Measurements from ENCODE around the gene CNNM1. TPM values are rescaled to one million over a fixed set of nuclear protein-coding genes. Genes with fewer than 3 reads are reported as not detected.

The CNNM1 gene
- total and polyA plus RNA-seq, 2 donors (not counting 1 experiment from before 2014, with no cell fraction given), result not detected

GRCh38 chr10:99343262-99343661 is 14.1 kb downstream of the CNNM1 start:
- ATAC-seq (ENCODE audit: low read depth) (no peak), DNase-seq (no peak)
- no peak overlapping the region for H3K27ac ChIP-seq (ENCODE audit: low read length in 2 of 2)
- H3K36me3 ChIP-seq (replicated peaks in 1 of 2; ENCODE audit: control extremely low read depth in 1 of 2, control insufficient read depth in 1 of 2, extremely low read depth in 1 of 2, insufficient read depth in 2 of 2, low read length in 1 of 2), result no peaks in the 10 kb centered on the region
- no peaks in the 10 kb centered on the region for H3K79me2 ChIP-seq (ENCODE audit: control insufficient read depth, insufficient read depth, low read length)
- H4K20me1 ChIP-seq (ENCODE audit: control insufficient read depth, insufficient read depth, low read length, poor library complexity, severe bottlenecking), result no peaks in the 10 kb centered on the region
- Mint-ChIP-seq H3K27ac (no peak overlapping the region), H3K4me1 (no peaks in the 10 kb centered on the region), H3K9me3 (ENCODE audit: insufficient read depth) (no peaks in the 10 kb centered on the region), H3K4me3 (no peak overlapping the region), H3K27me3 (peaks cover 17% of the 10 kb centered on the region)
- H3K4me3 ChIP-seq (ENCODE audit: control extremely low read depth in 1 of 5, extremely low read depth in 1 of 5, insufficient read depth in 1 of 5, low read depth in 2 of 5, low read length in 4 of 5), result no peak overlapping the region
- ChIA-PET CTCF (no interaction called here), POLR2A (no interaction called here)
- peaks cover 0 to 3% (median 0%) of the 10 kb centered on the region in 4 experiments for H3K27me3 ChIP-seq (replicated peaks in 1 of 4; ENCODE audit: control extremely low read depth in 1 of 4, control insufficient read depth in 3 of 4, insufficient read depth in 4 of 4, low read length in 3 of 4)
- no peaks in the 10 kb centered on the region for H3K4me1 ChIP-seq (ENCODE audit: control insufficient read depth in 2 of 2, insufficient read depth in 2 of 2, low read length in 2 of 2)
- no peak overlapping the region for H3K9ac ChIP-seq (ENCODE audit: low read length)
- WGBS (ENCODE audit: insufficient coverage), result 92% methylated on average over 2 of the region's 5 CpGs
- no peaks in the 10 kb centered on the region for H3K9me3 ChIP-seq (ENCODE audit: control extremely low read depth in 1 of 3, control insufficient read depth in 2 of 3, insufficient read depth in 1 of 3, low read length in 2 of 3)
- TF ChIP-seq EZH2 (IDR thresholded peaks at IDR 0.05; ENCODE audit: borderline replicate concordance, insufficient read depth, low read depth, low read length, poor library complexity, severe bottlenecking), result no peak
- TF ChIP-seq, protein P1, sequence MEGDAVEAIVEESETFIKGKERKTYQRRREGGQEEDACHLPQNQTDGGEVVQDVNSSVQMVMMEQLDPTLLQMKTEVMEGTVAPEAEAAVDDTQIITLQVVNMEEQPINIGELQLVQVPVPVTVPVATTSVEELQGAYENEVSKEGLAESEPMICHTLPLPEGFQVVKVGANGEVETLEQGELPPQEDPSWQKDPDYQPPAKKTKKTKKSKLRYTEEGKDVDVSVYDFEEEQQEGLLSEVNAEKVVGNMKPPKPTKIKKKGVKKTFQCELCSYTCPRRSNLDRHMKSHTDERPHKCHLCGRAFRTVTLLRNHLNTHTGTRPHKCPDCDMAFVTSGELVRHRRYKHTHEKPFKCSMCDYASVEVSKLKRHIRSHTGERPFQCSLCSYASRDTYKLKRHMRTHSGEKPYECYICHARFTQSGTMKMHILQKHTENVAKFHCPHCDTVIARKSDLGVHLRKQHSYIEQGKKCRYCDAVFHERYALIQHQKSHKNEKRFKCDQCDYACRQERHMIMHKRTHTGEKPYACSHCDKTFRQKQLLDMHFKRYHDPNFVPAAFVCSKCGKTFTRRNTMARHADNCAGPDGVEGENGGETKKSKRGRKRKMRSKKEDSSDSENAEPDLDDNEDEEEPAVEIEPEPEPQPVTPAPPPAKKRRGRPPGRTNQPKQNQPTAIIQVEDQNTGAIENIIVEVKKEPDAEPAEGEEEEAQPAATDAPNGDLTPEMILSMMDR (IDR thresholded peaks at IDR 0.05), result no peak
- no peak overlapping the region for H2AFZ ChIP-seq (ENCODE audit: insufficient read depth, low read depth, low read length, poor library complexity, severe bottlenecking)
- intact Hi-C loops (cut with micrococcal nuclease), result no loop called here
- H3K4me2 ChIP-seq (replicated peaks; ENCODE audit: low read depth, low read length, poor library complexity, severe bottlenecking), result no peak overlapping the region

DNA sequence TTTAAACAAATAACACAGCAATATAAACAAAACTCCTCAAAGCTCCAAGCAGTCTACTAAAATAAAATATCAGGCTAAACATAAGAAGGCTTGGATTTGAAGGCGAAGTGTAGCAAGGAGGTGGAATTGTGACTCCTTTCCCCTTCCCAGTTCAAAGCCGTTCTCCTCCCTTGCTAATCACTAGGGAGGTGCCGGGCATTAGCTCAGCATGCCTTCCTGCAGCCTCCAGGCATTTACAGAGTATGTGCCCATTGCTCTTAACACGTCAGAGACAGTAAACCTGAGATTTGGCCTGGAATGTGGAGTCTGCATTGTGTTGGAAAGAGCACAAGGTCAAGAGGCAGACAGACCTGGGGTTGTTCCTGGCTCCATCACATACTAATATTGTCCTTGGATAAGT is 15.6 kb downstream of the CNNM1 start:
- Mint-ChIP-seq H3K4me1 (no peaks in the 10 kb centered on the region), H3K4me3 (no peak overlapping the region), H3K27ac (no peak overlapping the region), H3K27me3 (peaks cover 20% of the 10 kb centered on the region), H3K9me3 (ENCODE audit: insufficient read depth) (no peaks in the 10 kb centered on the region)
- no peak for TF ChIP-seq EZH2 (IDR thresholded peaks at IDR 0.05; ENCODE audit: borderline replicate concordance, insufficient read depth, low read depth, low read length, poor library complexity, severe bottlenecking)
- TF ChIP-seq, protein P1 (IDR thresholded peaks at IDR 0.05), result no peak
- Histone ChIP-seq H3K4me1 (ENCODE audit: control insufficient read depth in 2 of 2, insufficient read depth in 2 of 2, low read length in 2 of 2) (no peaks in the 10 kb centered on the region), H3K27ac (ENCODE audit: low read length in 2 of 2) (no peak overlapping the region), H4K20me1 (ENCODE audit: control insufficient read depth, insufficient read depth, low read length, poor library complexity, severe bottlenecking) (no peaks in the 10 kb centered on the region), H3K27me3 (replicated peaks in 1 of 4; ENCODE audit: control extremely low read depth in 1 of 4, control insufficient read depth in 3 of 4, insufficient read depth in 4 of 4, low read length in 3 of 4) (peaks cover 0 to 3% (median 0%) of the 10 kb centered on the region in 4 experiments), H3K4me2 (replicated peaks; ENCODE audit: low read depth, low read length, poor library complexity, severe bottlenecking) (no peak overlapping the region), H3K79me2 (ENCODE audit: control insufficient read depth, insufficient read depth, low read length) (no peaks in the 10 kb centered on the region), H2AFZ (ENCODE audit: insufficient read depth, low read depth, low read length, poor library complexity, severe bottlenecking) (no peak overlapping the region), H3K9me3 (ENCODE audit: control extremely low read depth in 1 of 3, control insufficient read depth in 2 of 3, insufficient read depth in 1 of 3, low read length in 2 of 3) (no peaks in the 10 kb centered on the region), H3K4me3 (ENCODE audit: control extremely low read depth in 1 of 5, extremely low read depth in 1 of 5, insufficient read depth in 1 of 5, low read depth in 2 of 5, low read length in 4 of 5) (no peak overlapping the region), H3K36me3 (replicated peaks in 1 of 2; ENCODE audit: control extremely low read depth in 1 of 2, control insufficient read depth in 1 of 2, extremely low read depth in 1 of 2, insufficient read depth in 2 of 2, low read length in 1 of 2) (no peaks in the 10 kb centered on the region), H3K9ac (ENCODE audit: low read length) (no peak overlapping the region)
- CTCF ChIA-PET, result no interaction called here
- ATAC-seq (ENCODE audit: low read depth), result no peak
- POLR2A ChIA-PET, result no interaction called here
- DNase-seq, result no peak
- WGBS (ENCODE audit: insufficient coverage), result no CpG with 5 or more reads among the region's 4 CpGs
- intact Hi-C loops (cut with micrococcal nuclease), result no loop called here

All from B cell (primary cell).